ENCODE data around the gene NTN4.

The NTN4 gene

DNA sequence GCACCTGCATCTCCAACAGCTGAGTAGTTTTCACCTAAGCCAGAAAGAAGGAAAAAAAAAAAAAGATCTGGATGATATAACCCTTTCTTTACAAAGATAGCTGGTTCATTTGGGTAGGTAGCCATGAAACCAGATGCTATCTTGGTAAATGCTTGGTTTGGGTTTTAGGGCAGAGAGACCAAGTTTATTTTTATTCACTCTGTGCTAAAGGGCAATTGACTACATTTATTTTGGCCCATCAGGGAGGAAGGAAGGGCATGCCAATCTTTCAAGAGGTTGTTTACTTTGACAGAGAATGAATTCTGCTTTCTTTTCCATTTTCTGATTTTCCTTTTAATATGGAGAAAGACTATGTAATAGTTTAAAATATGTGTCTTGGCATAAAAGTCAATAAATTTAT, 91.0 kb downstream of the NTN4 start:
- CTCF ChIA-PET: no interaction called here
- Histone ChIP-seq H3K9me3 (ENCODE audit: control extremely low read depth in 1 of 5, control insufficient read depth in 4 of 5, insufficient read depth in 2 of 5, low read depth in 1 of 5, low read length in 4 of 5) (no peaks in the 10 kb centered on the region), H3K36me3 (ENCODE audit: control insufficient read depth in 4 of 4, insufficient read depth in 4 of 4, low read length in 3 of 4) (no peaks in the 10 kb centered on the region), H3K27ac (ENCODE audit: insufficient read depth in 1 of 2, low read depth in 1 of 2, low read length in 2 of 2, poor library complexity in 1 of 2, severe bottlenecking in 2 of 2) (no peak overlapping the region), H3K4me3 (ENCODE audit: control insufficient read depth in 1 of 7, extremely low read depth in 1 of 7, insufficient read depth in 4 of 7, low read depth in 2 of 7, low read length in 6 of 7) (no peak overlapping the region), H3K4me1 (ENCODE audit: control extremely low read depth in 1 of 4, control insufficient read depth in 4 of 4, insufficient read depth in 4 of 4, low read length in 3 of 4) (no peaks in the 10 kb centered on the region), H3K27me3 (replicated peaks in 2 of 5; ENCODE audit: control insufficient read depth in 4 of 5, insufficient read depth in 5 of 5, low read length in 4 of 5) (peaks cover 0 to 2% (median under 1%) of the 10 kb centered on the region in 5 experiments)
- POLR2A ChIA-PET: no interaction called here
- DNase-seq: no peak

DNA sequence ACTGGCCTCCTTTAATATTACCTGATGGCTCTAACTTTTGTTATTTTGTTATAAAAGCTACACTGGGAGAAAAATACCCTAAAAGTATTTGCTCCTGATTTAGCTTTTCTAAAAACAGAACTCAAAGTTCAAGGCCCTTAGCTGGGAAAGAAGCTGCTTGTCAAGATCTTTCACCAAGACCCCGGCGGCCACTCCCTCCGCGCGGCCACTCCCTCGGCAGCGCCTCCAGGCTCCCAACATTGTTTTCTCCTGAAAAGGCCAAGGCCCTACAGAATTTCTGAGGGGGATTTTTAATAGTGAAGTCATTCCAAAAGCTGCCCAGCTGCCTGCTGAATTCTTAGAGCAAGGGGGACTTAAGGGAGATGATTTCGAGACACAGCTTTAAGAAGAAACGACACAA, 96.4 kb downstream of the NTN4 start:
- POLR2A ChIA-PET: no interaction called here
- no peak for DNase-seq
- no peaks in the 10 kb centered on the region for H3K27me3 ChIP-seq (replicated peaks in 2 of 5; ENCODE audit: control insufficient read depth in 4 of 5, insufficient read depth in 5 of 5, low read length in 4 of 5)
- WGBS (ENCODE audit: insufficient coverage): 95% methylated on average over 7 of the region's 9 CpGs
- CTCF ChIA-PET: no interaction called here
- no peaks in the 10 kb centered on the region for H3K36me3 ChIP-seq (ENCODE audit: control insufficient read depth in 4 of 4, insufficient read depth in 4 of 4, low read length in 3 of 4)
- H3K9me3 ChIP-seq (ENCODE audit: control extremely low read depth in 1 of 5, control insufficient read depth in 4 of 5, insufficient read depth in 2 of 5, low read depth in 1 of 5, low read length in 4 of 5): no peaks in the 10 kb centered on the region
- H3K4me1 ChIP-seq (ENCODE audit: control extremely low read depth in 1 of 4, control insufficient read depth in 4 of 4, insufficient read depth in 4 of 4, low read length in 3 of 4): no peaks in the 10 kb centered on the region
- no peak overlapping the region for H3K27ac ChIP-seq (ENCODE audit: insufficient read depth in 1 of 2, low read depth in 1 of 2, low read length in 2 of 2, poor library complexity in 1 of 2, severe bottlenecking in 2 of 2)
- H3K4me3 ChIP-seq (ENCODE audit: control insufficient read depth in 1 of 7, extremely low read depth in 1 of 7, insufficient read depth in 4 of 7, low read depth in 2 of 7, low read length in 6 of 7): no peak overlapping the region

DNA sequence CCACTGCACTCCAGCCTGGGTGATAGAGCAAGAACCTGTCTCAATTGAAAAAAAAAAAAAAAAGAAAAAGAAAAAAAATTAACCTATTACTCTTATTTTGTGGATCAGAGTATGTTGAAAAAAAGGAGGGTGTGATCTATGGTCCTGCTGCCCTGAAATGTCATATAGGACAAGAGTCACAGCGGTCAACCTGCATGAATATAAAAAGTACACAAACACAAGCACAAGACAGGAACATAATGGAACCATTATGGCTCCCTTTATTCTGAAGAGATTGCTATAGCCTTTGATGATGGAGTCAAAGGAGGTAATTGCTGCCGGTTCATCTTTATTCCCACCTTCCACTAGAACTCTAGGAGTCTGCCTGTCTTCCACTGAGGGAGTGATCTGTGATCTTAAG, 96.9 kb downstream of the NTN4 start:
- H3K27ac ChIP-seq (ENCODE audit: insufficient read depth in 1 of 2, low read depth in 1 of 2, low read length in 2 of 2, poor library complexity in 1 of 2, severe bottlenecking in 2 of 2): no peak overlapping the region
- no peaks in the 10 kb centered on the region for H3K27me3 ChIP-seq (replicated peaks in 2 of 5; ENCODE audit: control insufficient read depth in 4 of 5, insufficient read depth in 5 of 5, low read length in 4 of 5)
- H3K9me3 ChIP-seq (ENCODE audit: control extremely low read depth in 1 of 5, control insufficient read depth in 4 of 5, insufficient read depth in 2 of 5, low read depth in 1 of 5, low read length in 4 of 5): no peaks in the 10 kb centered on the region
- WGBS (ENCODE audit: insufficient coverage): no CpG with 5 or more reads among the region's 2 CpGs
- ChIA-PET POLR2A (no interaction called here), CTCF (no interaction called here)
- no peaks in the 10 kb centered on the region for H3K4me1 ChIP-seq (ENCODE audit: control extremely low read depth in 1 of 4, control insufficient read depth in 4 of 4, insufficient read depth in 4 of 4, low read length in 3 of 4)
- H3K4me3 ChIP-seq (ENCODE audit: control insufficient read depth in 1 of 7, extremely low read depth in 1 of 7, insufficient read depth in 4 of 7, low read depth in 2 of 7, low read length in 6 of 7): no peak overlapping the region
- DNase-seq: no peak
- H3K36me3 ChIP-seq (ENCODE audit: control insufficient read depth in 4 of 4, insufficient read depth in 4 of 4, low read length in 3 of 4): no peaks in the 10 kb centered on the region

DNA sequence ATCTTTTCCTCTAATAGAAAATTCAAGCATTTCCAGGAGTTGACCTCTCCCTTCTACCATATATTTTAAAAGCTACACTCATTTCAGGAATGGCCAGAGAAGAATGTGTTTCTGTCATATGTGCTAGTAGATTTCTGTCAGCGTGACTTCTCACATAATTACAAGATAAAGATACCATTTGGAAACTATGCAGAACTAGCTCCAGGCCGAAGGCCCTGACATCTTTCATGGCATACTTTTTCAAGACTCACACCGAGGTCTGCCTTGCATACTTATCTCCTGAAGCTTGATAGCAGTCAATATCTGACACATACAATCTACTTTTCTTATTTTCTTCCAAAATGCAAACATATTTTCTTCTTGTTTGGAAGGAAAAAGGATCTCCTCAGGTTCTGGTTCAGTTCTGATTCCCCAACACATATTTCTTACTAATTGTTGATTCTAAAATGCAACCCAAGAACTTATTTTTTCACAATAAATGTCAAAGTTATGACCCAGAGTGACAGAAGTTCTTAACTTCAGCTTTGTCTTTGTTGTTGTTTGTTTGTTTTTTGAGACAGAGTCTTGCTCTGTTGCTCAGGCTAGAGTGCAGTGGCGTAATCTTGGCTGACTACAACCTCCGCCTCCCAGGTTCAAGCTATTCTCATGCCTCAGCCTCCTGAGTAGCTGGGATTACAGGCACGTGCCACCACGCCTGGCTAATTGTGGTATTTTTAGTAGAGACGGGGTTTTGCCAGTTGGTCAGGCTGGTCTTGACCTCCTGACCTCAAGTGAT, 99.5 kb downstream of the NTN4 start:
- H3K27ac ChIP-seq (ENCODE audit: insufficient read depth in 1 of 2, low read depth in 1 of 2, low read length in 2 of 2, poor library complexity in 1 of 2, severe bottlenecking in 2 of 2): no peak overlapping the region
- no peak overlapping the region for H3K4me3 ChIP-seq (ENCODE audit: control insufficient read depth in 1 of 7, extremely low read depth in 1 of 7, insufficient read depth in 4 of 7, low read depth in 2 of 7, low read length in 6 of 7)
- DNase-seq: no peak
- POLR2A ChIA-PET: no interaction called here
- CTCF ChIA-PET: no interaction called here
- WGBS (ENCODE audit: insufficient coverage): 93% methylated on average over 4 of the region's 8 CpGs
- peaks cover 0 to 2% (median 0%) of the 10 kb centered on the region in 5 experiments for H3K27me3 ChIP-seq (replicated peaks in 2 of 5; ENCODE audit: control insufficient read depth in 4 of 5, insufficient read depth in 5 of 5, low read length in 4 of 5)
- H3K9me3 ChIP-seq (ENCODE audit: control extremely low read depth in 1 of 5, control insufficient read depth in 4 of 5, insufficient read depth in 2 of 5, low read depth in 1 of 5, low read length in 4 of 5): no peaks in the 10 kb centered on the region
- H3K36me3 ChIP-seq (ENCODE audit: control insufficient read depth in 4 of 4, insufficient read depth in 4 of 4, low read length in 3 of 4): no peaks in the 10 kb centered on the region
- H3K4me1 ChIP-seq (ENCODE audit: control extremely low read depth in 1 of 4, control insufficient read depth in 4 of 4, insufficient read depth in 4 of 4, low read length in 3 of 4): no peaks in the 10 kb centered on the region

- ChIA-PET CTCF (no interaction called here), POLR2A (interaction anchor here (0.6 kb wide), 1 partner anchor 8 kb away, joined by 3 read pairs; no protein-coding TSS in a partner anchor)
- H3K27ac ChIP-seq (ENCODE audit: insufficient read depth in 1 of 2, low read depth in 1 of 2, low read length in 2 of 2, poor library complexity in 1 of 2, severe bottlenecking in 2 of 2): no peak overlapping the region
- peaks cover 0 to 5% (median 0%) of the 10 kb centered on the region in 5 experiments for H3K27me3 ChIP-seq (replicated peaks in 2 of 5; ENCODE audit: control insufficient read depth in 4 of 5, insufficient read depth in 5 of 5, low read length in 4 of 5)
- no peak for DNase-seq
- no peaks in the 10 kb centered on the region for H3K4me1 ChIP-seq (ENCODE audit: control extremely low read depth in 1 of 4, control insufficient read depth in 4 of 4, insufficient read depth in 4 of 4, low read length in 3 of 4)
- no peaks in the 10 kb centered on the region for H3K9me3 ChIP-seq (ENCODE audit: control extremely low read depth in 1 of 5, control insufficient read depth in 4 of 5, insufficient read depth in 2 of 5, low read depth in 1 of 5, low read length in 4 of 5)
- H3K36me3 ChIP-seq (ENCODE audit: control insufficient read depth in 4 of 4, insufficient read depth in 4 of 4, low read length in 3 of 4): no peaks in the 10 kb centered on the region
- H3K4me3 ChIP-seq (ENCODE audit: control insufficient read depth in 1 of 7, extremely low read depth in 1 of 7, insufficient read depth in 4 of 7, low read depth in 2 of 7, low read length in 6 of 7): no peak overlapping the region
- 96% methylated on average over 2 of the region's 2 CpGs for WGBS (ENCODE audit: insufficient coverage)
Measured at GRCh38 chr12:95687937-95688336, 102.6 kb downstream of the NTN4 start.

GRCh38 chr12:95683418-95683817, 107.1 kb downstream of the NTN4 start:
- WGBS (ENCODE audit: insufficient coverage): 90% methylated on average over 8 of the region's 10 CpGs
- H3K4me1 ChIP-seq (ENCODE audit: control extremely low read depth in 1 of 4, control insufficient read depth in 4 of 4, insufficient read depth in 4 of 4, low read length in 3 of 4): no peaks in the 10 kb centered on the region
- peaks cover 0 to 5% (median 0%) of the 10 kb centered on the region in 5 experiments for H3K27me3 ChIP-seq (replicated peaks in 2 of 5; ENCODE audit: control insufficient read depth in 4 of 5, insufficient read depth in 5 of 5, low read length in 4 of 5)
- H3K9me3 ChIP-seq (ENCODE audit: control extremely low read depth in 1 of 5, control insufficient read depth in 4 of 5, insufficient read depth in 2 of 5, low read depth in 1 of 5, low read length in 4 of 5): no peaks in the 10 kb centered on the region
- CTCF ChIA-PET: no interaction called here
- POLR2A ChIA-PET: no interaction called here
- no peak overlapping the region for H3K4me3 ChIP-seq (ENCODE audit: control insufficient read depth in 1 of 7, extremely low read depth in 1 of 7, insufficient read depth in 4 of 7, low read depth in 2 of 7, low read length in 6 of 7)
- H3K36me3 ChIP-seq (ENCODE audit: control insufficient read depth in 4 of 4, insufficient read depth in 4 of 4, low read length in 3 of 4): no peaks in the 10 kb centered on the region
- no peak for DNase-seq
- H3K27ac ChIP-seq (ENCODE audit: insufficient read depth in 1 of 2, low read depth in 1 of 2, low read length in 2 of 2, poor library complexity in 1 of 2, severe bottlenecking in 2 of 2): no peak overlapping the region

GRCh38 chr12:95681210-95681765, 109.3 kb downstream of the NTN4 start:
- CTCF ChIA-PET: no interaction called here
- H3K27ac ChIP-seq (ENCODE audit: insufficient read depth in 1 of 2, low read depth in 1 of 2, low read length in 2 of 2, poor library complexity in 1 of 2, severe bottlenecking in 2 of 2): no peak overlapping the region
- POLR2A ChIA-PET: no interaction called here
- H3K4me3 ChIP-seq (ENCODE audit: control insufficient read depth in 1 of 7, extremely low read depth in 1 of 7, insufficient read depth in 4 of 7, low read depth in 2 of 7, low read length in 6 of 7): no peak overlapping the region
- no peaks in the 10 kb centered on the region for H3K9me3 ChIP-seq (ENCODE audit: control extremely low read depth in 1 of 5, control insufficient read depth in 4 of 5, insufficient read depth in 2 of 5, low read depth in 1 of 5, low read length in 4 of 5)
- H3K36me3 ChIP-seq (ENCODE audit: control insufficient read depth in 4 of 4, insufficient read depth in 4 of 4, low read length in 3 of 4): no peaks in the 10 kb centered on the region
- no peak for DNase-seq
- no peaks in the 10 kb centered on the region for H3K4me1 ChIP-seq (ENCODE audit: control extremely low read depth in 1 of 4, control insufficient read depth in 4 of 4, insufficient read depth in 4 of 4, low read length in 3 of 4)
- no CpG with 5 or more reads among the region's 4 CpGs for WGBS (ENCODE audit: insufficient coverage)
- peaks cover 0 to 3% (median 0%) of the 10 kb centered on the region in 5 experiments for H3K27me3 ChIP-seq (replicated peaks in 2 of 5; ENCODE audit: control insufficient read depth in 4 of 5, insufficient read depth in 5 of 5, low read length in 4 of 5)
